Stomach (tissue), 4 donors: Measurements from ENCODE around the gene LRP6.

Experiments used
- CTCF ChIP-seq, 7 experiments: fragments of 450-650 bp in 4 of 7; fragments of 200-600 bp in 3 of 7; sonication (generic) in 3 of 7; IDR thresholded peaks; one replicate each; pipeline ENCODE4 v1.5.1; 2016 to 2019; ENCODE audit warnings: antibody characterized with exemption in 7 of 7, control low read depth in 2 of 7, mild to moderate bottlenecking in 1 of 7
- EP300 ChIP-seq: sonication (generic); formaldehyde crosslinking; IDR thresholded peaks from one replicate; pipeline ENCODE4 v1.6.1; 2017; ENCODE audit warnings: antibody characterized with exemption
- POLR2A ChIP-seq, 4 donors: fragments of 450-650 bp; IDR thresholded peaks; one replicate each; pipeline ENCODE4 v1.6.1; 2016; ENCODE audit warnings: antibody characterized with exemption in 4 of 4, control low read depth in 2 of 4, mild to moderate bottlenecking in 1 of 4, moderate library complexity in 1 of 4
- POLR2AphosphoS5 ChIP-seq, 3 donors: sonication (generic); formaldehyde crosslinking; IDR thresholded peaks; one replicate each; pipeline ENCODE4 v1.6.1; 2016; ENCODE audit warnings: antibody characterized with exemption in 3 of 3

GRCh38 chr12:12141000-12141399, 125.8 kb downstream of the LRP6 start:
- TF ChIP-seq CTCF (IDR thresholded peaks at IDR 0.05) (no peak), POLR2A (IDR thresholded peaks at IDR 0.05) (no peak), POLR2AphosphoS5 (IDR thresholded peaks at IDR 0.05) (no peak), EP300 (no peak)
